Activated naive CD4-positive, alpha-beta T cell treated with anti-CD3 and anti-CD28 coated beads, Interleukin-2, amount 50 U/mL, for 72 hours (primary cell): ENCODE data around the gene RNF150. TPM values are rescaled to one million over a fixed set of nuclear protein-coding genes. Genes with fewer than 3 reads are reported as not detected.
"Not testable (repeated sequence)": the region's sequence is repeated elsewhere in the genome, so short reads cannot be mapped to it uniquely, and the experiment has no call there.

Experiments used
- ATAC-seq, 2 donors: fragments of 150-1000 bp; cut with Tn5 transposase; 2 replicates each; pipeline ENCODE4 v1.10.0; 2021; ENCODE audit warnings: mild to moderate bottlenecking in 2 of 2, moderate library complexity in 2 of 2
- DNase-seq, 2 donors: peaks; one replicate each; pipeline ENCODE4 v3.0.0; 2021 to 2022; ENCODE audit warnings: low spot score in 2 of 2
- H3K27ac Mint-ChIP-seq, 2 donors: one replicate each; pipeline ENCODE4 v1.8.0; 2022; ENCODE audit warnings: mild to moderate bottlenecking in 2 of 2, mixed read lengths in 2 of 2
- H3K36me3 Mint-ChIP-seq, 2 donors: one replicate each; pipeline ENCODE4 v1.8.0; 2022; ENCODE audit warnings: mixed read lengths in 2 of 2
- H3K9me3 Mint-ChIP-seq, 2 donors: one replicate each; pipeline ENCODE4 v1.8.0; 2022; ENCODE audit warnings: mixed read lengths in 2 of 2
- total RNA-seq, 2 donors: library from RNA; stranded (reverse); gene quantifications; one replicate each; pipeline ENCODE4 v1.2.3, GENCODE V29; 2022

RNF150 gene
- total RNA-seq, 2 donors from 2014 or later: 0.08 TPM; not detected in 1

DNA sequence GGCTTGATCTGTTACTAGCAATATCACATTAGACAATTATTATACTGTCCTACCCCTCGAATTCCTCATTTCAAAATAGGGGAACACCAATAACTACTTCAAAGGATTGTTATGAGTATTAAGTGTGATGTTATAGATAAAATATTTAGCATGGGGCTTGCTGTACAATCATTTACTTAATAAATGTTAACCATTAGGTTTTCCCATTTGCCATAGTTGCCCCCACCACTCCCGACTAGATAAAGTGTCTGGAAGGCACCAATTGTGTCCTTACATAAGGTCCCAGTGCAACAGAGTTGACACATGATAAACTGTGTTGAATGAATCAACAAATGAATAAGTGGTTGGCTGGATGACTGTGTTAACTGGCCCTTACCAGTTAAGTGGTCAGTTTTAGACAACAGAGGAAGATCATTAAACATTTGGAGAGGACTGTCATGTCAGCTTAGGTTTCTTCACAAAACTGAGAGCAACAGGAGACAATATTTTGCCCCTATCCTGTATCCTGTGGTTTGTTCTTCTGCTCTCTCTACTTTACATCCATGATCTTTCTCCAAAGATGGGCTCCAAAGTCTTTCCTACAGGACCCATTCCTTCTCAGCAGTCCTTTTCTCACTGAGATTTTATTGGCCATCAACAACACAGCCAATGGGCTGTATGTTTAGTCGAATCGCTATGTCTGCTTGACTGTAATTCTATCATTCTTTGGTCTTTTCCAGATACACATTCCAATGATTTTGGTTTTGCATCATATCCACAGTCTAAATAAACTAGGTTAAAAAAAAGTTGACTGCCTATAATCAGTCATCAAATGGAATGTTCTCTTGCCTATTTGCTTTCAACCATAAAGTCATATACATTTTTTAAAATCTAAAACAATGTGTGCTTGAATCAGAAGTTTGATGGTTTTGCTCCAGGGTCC, 74.4 kb downstream of the RNF150 start:
- H3K36me3 Mint-ChIP-seq: no peaks in the 10 kb centered on the region
- ATAC-seq: no peak
- H3K9me3 Mint-ChIP-seq: no peaks in the 10 kb centered on the region
- DNase-seq: no peak
- H3K27ac Mint-ChIP-seq: no peak overlapping the region

DNA sequence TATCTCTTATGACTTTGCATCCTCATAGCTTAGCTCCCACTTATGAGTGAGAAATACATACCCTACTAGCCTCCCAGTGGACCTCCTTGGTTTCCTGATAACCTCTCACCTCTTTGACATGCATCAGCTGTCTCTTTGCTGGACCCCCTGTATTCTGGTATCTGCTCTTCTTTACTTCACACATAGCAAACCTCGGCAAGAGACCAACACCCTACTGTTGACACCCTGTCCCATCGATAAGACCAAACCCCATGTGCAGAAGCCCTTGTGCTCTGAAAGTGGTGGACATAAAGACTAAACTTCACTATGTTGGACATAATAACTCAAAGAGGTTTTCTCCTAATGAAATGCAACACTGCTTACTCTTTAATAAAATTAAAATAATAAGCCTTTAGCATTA, 75.7 kb downstream of the RNF150 start:
- no peaks in the 10 kb centered on the region for H3K9me3 Mint-ChIP-seq
- DNase-seq (no peak), ATAC-seq (no peak)
- H3K27ac Mint-ChIP-seq: no peak overlapping the region
- H3K36me3 Mint-ChIP-seq: no peaks in the 10 kb centered on the region

DNA sequence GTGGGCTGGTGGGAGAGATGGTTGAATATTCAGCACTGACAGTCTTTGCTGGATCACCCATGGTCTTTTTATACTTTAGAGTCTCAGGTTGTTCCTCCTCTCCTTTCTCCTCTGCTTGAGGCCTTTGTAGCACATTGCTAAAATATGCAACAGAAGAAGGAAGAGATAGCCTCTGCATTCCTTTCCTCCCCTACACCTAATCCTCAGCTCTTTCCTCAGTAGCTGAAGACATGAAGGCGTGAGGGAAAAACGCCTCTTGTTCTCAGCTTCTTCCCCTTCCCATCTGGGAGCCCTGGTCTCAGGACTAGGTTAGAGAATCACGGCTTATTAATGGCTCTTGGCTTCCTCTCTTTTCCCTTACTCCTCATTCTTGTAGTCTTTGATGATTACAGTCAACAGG, 76.8 kb downstream of the RNF150 start:
- ATAC-seq (no peak), DNase-seq (no peak)
- peaks cover 4 to 7% of the 10 kb centered on the region in 2 donors for H3K9me3 Mint-ChIP-seq
- H3K36me3 Mint-ChIP-seq: no peaks in the 10 kb centered on the region
- H3K27ac Mint-ChIP-seq: no peak overlapping the region

DNA sequence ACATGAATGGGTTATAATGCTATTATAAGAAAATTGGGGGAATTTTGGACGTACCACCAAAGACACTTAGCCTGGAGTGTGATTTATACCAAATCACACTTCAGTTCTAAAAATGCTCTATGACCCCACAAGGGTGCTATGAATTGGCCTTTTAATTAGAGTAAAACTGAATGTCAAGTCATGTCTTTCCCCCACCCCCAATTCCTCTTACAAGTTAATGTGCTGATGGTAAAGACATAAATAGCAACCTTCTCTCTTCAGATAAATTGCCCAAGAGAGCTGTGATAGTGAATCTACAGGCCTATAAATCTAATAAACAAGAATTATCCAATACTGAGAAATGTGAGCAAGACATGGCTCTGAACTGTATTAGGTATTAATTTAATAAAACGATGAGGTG, 78.8 kb downstream of the RNF150 start:
- H3K36me3 Mint-ChIP-seq: no peaks in the 10 kb centered on the region
- ATAC-seq: no peak
- H3K9me3 Mint-ChIP-seq: peaks cover 6 to 7% of the 10 kb centered on the region in 2 donors
- DNase-seq: no peak
- H3K27ac Mint-ChIP-seq: no peak overlapping the region

DNA sequence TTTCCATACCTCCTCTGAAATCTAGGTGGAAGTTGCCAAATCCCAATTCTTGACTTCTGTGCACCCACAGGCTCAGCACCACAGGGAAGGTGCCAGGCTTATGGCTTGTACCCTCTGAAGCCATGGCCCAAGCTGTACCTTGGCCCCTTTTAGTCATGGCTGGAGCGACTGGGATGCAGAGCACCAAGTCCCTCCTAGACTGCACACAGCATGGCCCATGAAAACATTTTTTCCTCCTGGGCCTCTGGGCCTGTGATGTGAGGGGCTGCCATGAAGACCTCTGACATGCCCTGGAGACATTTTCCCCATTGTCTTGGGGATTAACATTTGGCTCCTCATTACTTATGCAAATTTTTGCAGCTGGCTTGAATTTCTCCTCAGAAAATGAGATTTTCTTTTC, 82.3 kb downstream of the RNF150 start:
- not testable (repeated sequence) for DNase-seq, ATAC-seq, H3K9me3 Mint-ChIP-seq, H3K36me3 Mint-ChIP-seq, H3K27ac Mint-ChIP-seq

DNA sequence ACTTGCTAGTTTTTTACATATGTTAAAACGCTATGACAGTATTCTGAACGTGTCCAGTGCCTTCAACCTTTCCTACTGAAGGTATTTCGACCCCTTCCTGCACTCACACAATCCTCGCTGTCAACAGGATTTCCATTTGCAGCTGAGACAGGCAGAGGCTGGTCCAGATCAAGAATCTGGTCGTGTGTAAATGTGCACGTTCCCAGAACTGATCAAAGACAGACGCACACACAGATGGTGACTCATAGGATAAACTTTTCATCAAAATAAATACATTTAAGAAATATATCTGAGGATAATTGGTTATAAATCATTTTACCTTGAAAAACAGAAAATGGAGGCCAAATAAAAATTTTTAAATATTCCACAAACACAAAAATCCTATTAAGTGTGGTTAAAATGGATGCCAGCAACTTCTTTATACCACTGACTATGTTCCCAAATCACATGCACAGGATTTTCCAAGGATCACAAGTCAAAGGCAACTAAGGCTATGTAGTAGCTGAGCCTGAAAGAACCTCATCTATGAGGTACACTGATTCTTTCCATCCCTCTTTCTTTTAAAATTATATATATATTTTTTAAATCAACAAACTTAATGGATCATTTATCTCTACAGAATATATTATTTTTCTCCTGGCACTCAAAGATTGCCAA, 85.9 kb downstream of the RNF150 start:
- ATAC-seq: no peak
- no peaks in the 10 kb centered on the region for H3K36me3 Mint-ChIP-seq
- no peak for DNase-seq
- no peak overlapping the region for H3K27ac Mint-ChIP-seq
- peaks cover 6 to 7% of the 10 kb centered on the region in 2 donors for H3K9me3 Mint-ChIP-seq

DNA sequence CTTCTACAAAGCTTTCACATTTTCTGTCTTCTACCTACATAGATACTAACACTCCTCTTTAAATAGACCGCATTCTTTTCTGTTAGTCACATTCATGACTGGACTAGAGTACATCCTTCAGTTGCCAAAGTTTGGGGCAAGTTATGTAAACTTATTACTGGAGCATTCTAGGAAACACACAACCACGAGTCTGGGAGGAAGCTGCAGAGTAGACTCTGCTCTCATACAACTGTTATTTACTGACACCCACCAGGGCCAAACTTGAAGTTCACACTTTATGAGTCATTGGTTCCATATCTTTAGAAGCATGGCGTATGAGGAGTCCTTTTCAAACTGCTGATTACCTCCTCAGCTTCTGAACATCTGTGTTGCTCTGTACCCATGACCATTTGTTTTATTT, 87.0 kb downstream of the RNF150 start:
- DNase-seq (no peak), ATAC-seq (peak in 1 of 2 donors; percentile 69)
- Mint-ChIP-seq H3K9me3 (peaks cover 0 to under 1% of the 10 kb centered on the region in 2 donors), H3K36me3 (no peaks in the 10 kb centered on the region), H3K27ac (no peak overlapping the region)

DNA sequence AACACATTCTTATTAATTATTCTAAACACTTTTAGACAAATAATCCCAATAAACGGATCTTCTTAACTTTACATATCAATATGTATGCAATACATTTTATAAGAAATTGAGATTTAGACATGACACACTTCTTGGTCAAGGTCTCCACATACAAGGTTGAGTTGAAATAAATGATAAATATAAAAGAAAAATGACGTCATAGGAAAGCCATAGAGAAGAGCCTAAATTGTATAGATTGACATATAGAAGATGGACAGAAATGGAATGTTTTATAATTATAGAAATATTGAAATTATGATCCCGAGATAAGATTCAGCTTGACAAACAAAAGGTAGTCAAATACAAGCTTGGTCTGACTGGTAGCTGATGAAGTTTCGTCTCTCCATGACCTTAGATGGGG, 87.4 kb downstream of the RNF150 start:
- ATAC-seq (no peak), DNase-seq (no peak)
- H3K9me3 Mint-ChIP-seq: no peaks in the 10 kb centered on the region
- no peaks in the 10 kb centered on the region for H3K36me3 Mint-ChIP-seq
- H3K27ac Mint-ChIP-seq: no peak overlapping the region

DNA sequence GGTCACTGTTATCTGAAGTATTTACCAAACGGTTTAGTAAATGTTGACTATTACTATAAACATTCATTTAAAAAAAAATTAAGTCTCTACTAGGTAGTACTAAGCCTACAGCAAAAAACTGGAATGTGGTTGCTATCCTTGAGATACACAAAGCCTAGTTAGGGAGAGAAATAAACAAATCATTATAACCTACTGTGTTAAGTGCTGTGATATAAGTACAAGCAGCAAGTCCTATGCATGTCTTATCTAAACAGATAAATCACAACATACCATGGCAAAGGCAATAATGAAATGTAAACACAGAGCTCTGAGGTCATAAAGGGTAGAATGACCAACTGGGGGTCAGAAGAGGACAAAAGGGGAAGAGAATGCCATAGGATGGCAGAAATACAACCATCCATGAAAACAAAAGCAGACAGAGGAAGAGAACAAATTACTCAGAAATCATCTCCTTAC, 92.2 kb downstream of the RNF150 start:
- ATAC-seq: no peak
- Mint-ChIP-seq H3K36me3 (no peaks in the 10 kb centered on the region), H3K27ac (no peak overlapping the region), H3K9me3 (no peaks in the 10 kb centered on the region)
- DNase-seq: no peak

DNA sequence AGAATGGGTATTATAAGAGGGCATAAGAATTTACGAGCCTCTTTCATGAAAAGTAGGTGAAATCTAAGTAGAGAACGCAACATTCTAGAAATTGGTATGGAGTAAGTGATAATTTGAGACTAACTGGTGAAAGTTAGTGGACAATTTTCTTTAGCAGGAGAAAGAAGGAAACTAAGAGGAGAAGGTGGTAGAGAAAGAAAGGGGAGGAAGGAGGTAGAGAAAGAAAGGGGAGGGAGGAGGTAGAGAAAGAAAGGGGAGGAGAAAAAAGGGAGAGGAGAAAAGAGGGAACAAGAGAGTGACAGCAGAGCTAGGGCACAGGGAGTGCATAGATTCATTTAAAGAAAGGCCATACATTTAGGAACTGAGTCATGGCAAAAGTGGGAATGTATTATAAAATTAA, 94.1 kb downstream of the RNF150 start:
- no peak for ATAC-seq
- H3K9me3 Mint-ChIP-seq: no peaks in the 10 kb centered on the region
- no peak overlapping the region for H3K27ac Mint-ChIP-seq
- H3K36me3 Mint-ChIP-seq: no peaks in the 10 kb centered on the region
- DNase-seq: no peak

DNA sequence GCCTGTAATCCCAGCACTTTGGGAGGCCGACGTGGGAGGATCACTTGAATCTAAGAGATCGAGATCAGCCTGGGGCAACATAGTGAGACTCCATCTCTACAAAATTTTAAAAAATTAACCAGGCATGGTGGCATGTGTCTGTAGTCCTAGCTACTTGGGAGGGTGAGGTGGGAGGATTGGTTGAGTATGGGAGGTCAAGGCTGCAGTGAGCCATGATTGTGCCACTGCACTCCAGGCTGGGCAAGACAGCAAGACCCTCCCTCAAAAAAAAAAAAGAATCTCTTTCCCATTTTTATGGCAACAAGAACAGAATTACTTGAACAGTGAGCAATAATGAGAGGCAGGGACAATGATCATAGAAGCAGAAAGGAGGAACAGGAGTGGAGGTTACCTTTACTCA, 94.8 kb downstream of the RNF150 start:
- no peak overlapping the region for H3K27ac Mint-ChIP-seq

DNA sequence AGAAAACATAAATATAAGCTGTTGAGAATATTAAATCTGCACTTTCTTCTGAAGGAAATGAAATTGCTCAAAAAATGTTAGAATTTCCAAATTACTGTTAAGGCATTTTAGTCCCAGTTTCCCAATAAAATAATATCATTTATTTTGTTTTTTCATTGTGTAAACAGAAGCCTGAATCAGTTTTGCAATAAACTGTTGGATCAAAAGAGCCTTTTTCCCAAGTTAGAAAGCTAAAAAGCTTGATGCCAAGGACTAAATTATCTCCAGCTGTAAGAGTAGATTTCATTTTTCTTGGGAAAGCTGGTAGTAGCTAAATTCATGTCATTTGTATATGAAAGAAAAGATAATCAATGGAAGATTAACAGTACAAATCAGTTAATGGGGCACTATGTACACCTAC, 95.8 kb downstream of the RNF150 start:
- Mint-ChIP-seq H3K27ac (no peak overlapping the region), H3K9me3 (no peaks in the 10 kb centered on the region), H3K36me3 (no peaks in the 10 kb centered on the region)
- ATAC-seq: no peak
- DNase-seq: no peak

More for the DNA sequence above, 94.8 kb downstream of the RNF150 start:
- DNase-seq (no peak), ATAC-seq (no peak)
- no peaks in the 10 kb centered on the region for H3K36me3 Mint-ChIP-seq
- no peaks in the 10 kb centered on the region for H3K9me3 Mint-ChIP-seq

DNA sequence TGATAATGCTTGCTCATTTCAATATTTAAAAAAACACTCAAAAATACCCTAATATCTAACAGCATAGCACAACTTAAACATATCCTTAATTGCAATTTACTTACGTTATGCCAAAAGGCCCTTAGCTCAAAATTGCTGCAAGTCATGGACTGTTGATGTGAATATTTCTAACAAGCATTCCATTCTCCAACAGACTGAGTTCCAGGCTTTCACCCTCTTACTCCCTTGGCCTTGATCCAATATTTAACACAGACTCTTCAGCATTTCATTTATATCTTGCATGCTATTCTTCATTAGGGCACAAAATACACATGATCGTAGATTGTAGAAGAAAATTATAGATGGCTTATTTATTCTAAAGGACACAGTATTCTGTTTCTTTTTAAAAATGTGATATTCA, 96.5 kb downstream of the RNF150 start:
- ATAC-seq (no peak), DNase-seq (no peak)
- Mint-ChIP-seq H3K36me3 (no peaks in the 10 kb centered on the region), H3K27ac (no peak overlapping the region), H3K9me3 (no peaks in the 10 kb centered on the region)

DNA sequence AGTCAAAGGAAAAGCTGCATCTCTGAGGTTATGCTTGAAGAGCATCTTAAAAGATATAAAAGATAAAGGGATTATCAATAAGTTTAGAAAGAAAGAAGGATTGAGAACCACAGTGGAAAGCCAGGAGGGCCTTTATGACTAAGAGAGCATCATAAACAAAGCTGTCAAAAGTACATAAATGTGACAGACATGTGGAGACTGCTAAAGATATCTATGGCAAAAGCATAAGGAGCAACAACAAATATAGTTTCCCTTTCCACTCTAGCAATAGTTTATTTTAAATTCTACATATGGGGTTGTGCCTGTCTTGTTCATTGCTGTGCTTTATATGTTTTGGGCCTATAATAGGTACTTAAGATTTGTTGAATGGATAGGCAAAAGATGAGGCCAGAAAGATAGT, 97.3 kb downstream of the RNF150 start:
- no peak overlapping the region for H3K27ac Mint-ChIP-seq
- H3K36me3 Mint-ChIP-seq: no peaks in the 10 kb centered on the region
- no peaks in the 10 kb centered on the region for H3K9me3 Mint-ChIP-seq
- ATAC-seq (no peak), DNase-seq (no peak)

DNA sequence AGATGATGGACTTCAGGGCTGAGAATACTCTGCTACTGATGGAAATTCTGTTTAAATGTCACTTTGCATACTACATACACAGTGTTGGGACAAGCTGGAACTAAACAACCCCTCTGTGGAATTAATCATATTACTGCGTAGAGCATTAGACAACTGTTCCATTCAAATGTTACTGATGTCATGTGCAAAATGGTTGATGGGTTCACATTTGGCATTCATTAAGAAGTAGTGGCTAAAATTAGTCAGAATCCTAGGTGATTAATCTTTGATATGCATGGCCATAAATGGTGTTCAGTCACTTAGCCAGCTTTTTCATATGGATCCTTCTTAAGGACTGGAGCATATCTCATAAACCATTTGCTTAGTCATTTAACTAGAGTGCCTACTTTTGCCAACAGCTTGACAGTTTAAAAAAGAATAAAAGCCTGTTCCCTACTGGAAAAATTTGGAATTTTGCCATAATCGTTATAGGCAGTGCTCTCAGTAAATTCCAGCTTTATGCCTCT, 105.2 kb downstream of the RNF150 start:
- Mint-ChIP-seq H3K36me3 (no peaks in the 10 kb centered on the region), H3K9me3 (no peaks in the 10 kb centered on the region), H3K27ac (no peak overlapping the region)
- DNase-seq (no peak), ATAC-seq (no peak)

DNA sequence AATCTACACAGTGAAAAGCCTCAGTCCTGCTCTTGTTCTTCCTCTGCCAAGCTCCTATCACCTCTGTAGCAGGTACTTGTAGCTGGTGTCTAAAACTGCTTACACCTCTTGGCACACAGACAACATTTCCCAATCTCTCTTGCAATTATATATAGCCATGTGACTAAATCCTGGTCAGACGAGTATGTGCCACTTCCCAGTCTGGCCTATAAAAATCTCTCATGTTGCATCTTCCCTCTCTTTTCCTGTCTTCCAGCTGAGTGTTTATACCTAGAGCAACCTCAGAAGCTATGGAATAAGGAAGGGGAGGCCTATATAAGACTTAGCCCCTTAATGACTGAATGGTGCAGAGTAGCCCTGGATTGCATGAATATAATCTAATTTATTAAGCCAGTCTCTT, 105.8 kb downstream of the RNF150 start:
- Mint-ChIP-seq H3K27ac (no peak overlapping the region), H3K9me3 (no peaks in the 10 kb centered on the region), H3K36me3 (no peaks in the 10 kb centered on the region)
- DNase-seq (no peak), ATAC-seq (no peak)

DNA sequence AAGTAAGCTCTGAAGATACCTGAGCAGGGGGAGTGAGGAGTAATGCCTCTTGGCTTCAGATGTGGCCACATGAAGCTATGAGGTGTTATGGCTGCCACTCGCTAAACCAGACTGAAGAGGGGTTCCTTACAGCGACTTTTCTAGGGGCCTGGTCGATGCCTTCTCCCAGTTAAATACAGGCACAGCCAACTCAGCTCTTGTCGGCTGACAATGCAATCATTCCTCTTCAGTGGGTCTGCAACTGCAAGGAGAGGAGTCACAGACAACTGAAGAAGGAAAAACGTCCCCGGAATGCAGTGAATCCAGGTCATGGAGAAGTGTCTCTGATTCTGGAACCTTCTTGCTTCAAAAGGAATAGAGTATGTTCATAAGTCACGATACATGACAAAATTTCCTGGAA, 106.4 kb downstream of the RNF150 start:
- no peaks in the 10 kb centered on the region for H3K9me3 Mint-ChIP-seq
- H3K27ac Mint-ChIP-seq: no peak overlapping the region
- DNase-seq (no peak), ATAC-seq (no peak)
- H3K36me3 Mint-ChIP-seq: no peaks in the 10 kb centered on the region

DNA sequence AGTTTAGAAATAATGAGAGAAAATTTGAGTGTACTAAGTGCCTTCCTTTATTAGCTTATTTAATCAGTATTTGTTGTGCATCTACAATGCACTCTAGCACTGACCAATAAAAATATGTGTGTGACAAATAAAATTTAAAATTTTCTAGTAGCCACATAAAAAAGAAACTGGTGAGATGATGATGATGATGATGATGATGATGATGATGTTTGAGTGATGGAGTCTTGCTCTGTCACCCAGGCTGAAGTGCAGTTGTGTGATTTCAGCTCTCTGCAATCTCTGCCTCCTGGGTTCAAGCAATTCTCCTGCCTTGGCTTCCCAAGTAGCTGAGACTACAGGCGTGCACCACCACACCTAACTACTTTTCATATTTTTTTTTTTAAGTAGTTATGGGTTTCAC, 110.2 kb downstream of the RNF150 start:
- no peaks in the 10 kb centered on the region for H3K36me3 Mint-ChIP-seq
- H3K9me3 Mint-ChIP-seq: no peaks in the 10 kb centered on the region
- H3K27ac Mint-ChIP-seq: no peak overlapping the region
- ATAC-seq (no peak), DNase-seq (no peak)
